Neural progenitor cell (in vitro differentiated cells): Measurements from ENCODE around the gene KIF21A.

Experiments used
- EZH2 ChIP-seq: fragments of 200-600 bp; sonication (generic); IDR thresholded peaks from 2 replicates; pipeline ENCODE4 v1.6.1; 2017; ENCODE audit warnings: antibody characterized with exemption, mild to moderate bottlenecking, moderate library complexity
- EZH2phosphoT487 ChIP-seq: fragments of 200-600 bp; sonication (generic); IDR thresholded peaks from 2 replicates; pipeline ENCODE4 v1.6.1; 2017; ENCODE audit warnings: antibody characterized with exemption
- TF ChIP-seq, protein P1 (sequence below): fragments of 200-600 bp; sonication (generic); IDR thresholded peaks from 2 replicates; pipeline ENCODE4 v1.5.1; 2017; ENCODE audit warnings: antibody characterized with exemption, mild to moderate bottlenecking

DNA sequence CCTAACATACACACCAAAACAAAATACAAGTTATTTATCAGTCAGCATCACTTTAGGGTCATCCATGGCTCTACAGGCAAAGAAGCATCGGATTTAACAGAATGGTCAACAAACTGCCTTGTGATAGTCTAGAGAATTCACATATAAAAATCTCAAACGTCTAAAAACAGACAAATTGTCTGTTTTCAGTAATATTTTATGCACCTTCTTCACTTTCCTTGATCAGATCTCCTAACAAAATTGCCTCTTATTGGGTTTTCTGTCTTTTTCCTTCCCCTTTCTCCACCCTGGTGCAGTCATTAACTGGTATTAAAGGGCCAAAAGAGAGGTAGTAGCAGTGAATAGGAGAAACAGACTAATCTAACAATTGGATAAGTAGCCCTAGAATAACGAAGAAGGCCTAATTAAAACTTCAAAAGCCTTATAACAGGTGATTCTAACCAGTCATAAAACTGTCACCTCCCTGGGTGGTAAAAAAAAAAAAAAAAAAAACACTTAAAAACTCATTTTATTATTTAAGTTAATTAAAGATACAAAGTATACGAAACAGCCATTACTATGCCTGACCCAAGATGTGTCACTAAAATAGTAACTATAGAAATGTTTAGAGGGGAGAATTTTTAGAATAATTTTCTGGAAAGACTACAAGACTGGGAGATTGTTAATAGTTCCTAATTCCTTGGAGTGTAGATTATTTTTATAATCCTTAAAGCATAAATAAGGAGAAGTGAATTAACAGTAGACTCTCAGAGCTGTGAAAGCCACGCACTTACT, 1.5 kb downstream of the KIF21A start:
- TF ChIP-seq, protein P1, sequence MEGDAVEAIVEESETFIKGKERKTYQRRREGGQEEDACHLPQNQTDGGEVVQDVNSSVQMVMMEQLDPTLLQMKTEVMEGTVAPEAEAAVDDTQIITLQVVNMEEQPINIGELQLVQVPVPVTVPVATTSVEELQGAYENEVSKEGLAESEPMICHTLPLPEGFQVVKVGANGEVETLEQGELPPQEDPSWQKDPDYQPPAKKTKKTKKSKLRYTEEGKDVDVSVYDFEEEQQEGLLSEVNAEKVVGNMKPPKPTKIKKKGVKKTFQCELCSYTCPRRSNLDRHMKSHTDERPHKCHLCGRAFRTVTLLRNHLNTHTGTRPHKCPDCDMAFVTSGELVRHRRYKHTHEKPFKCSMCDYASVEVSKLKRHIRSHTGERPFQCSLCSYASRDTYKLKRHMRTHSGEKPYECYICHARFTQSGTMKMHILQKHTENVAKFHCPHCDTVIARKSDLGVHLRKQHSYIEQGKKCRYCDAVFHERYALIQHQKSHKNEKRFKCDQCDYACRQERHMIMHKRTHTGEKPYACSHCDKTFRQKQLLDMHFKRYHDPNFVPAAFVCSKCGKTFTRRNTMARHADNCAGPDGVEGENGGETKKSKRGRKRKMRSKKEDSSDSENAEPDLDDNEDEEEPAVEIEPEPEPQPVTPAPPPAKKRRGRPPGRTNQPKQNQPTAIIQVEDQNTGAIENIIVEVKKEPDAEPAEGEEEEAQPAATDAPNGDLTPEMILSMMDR: no peak
- TF ChIP-seq EZH2phosphoT487 (no peak), EZH2 (no peak)
